ENCODE data around the gene ARMH4.

- no peak for TF ChIP-seq SUZ12 (IDR thresholded peaks at IDR 0.05; ENCODE audit: extremely low read depth, insufficient read depth, insufficient read length)
- no peak for TF ChIP-seq ZNF274 (IDR thresholded peaks at IDR 0.05; ENCODE audit: low read depth, low read length)
- TF ChIP-seq YY1 (IDR thresholded peaks at IDR 0.05; ENCODE audit: insufficient read depth, insufficient read length): no peak
These were observed 51.2 kb downstream of the ARMH4 start for GRCh38 chr14:58100735-58101368.
